Adrenal gland (tissue), 5 donors: Measurements from ENCODE around the gene CIBAR2.

Experiments
- POLR2A ChIP-seq, 2 donors: fragments of 450-650 bp; IDR thresholded peaks; one replicate each; pipeline ENCODE4 v1.6.1; 2017; ENCODE audit warnings: antibody characterized with exemption in 2 of 2, mild to moderate bottlenecking in 2 of 2, moderate library complexity in 1 of 2
- TF ChIP-seq, protein P1 (sequence below), 6 experiments: fragments of 450-650 bp in 4 of 6; fragments of 200-600 bp in 2 of 6; sonication (generic) in 1 of 6; IDR thresholded peaks; 1 replicate in 5 of 6; 2 replicates in 1 of 6; pipeline versions ENCODE4 v1.5.1 to v1.8.0; 2016 to 2021; ENCODE audit warnings: antibody characterized with exemption in 6 of 6, mild to moderate bottlenecking in 2 of 6, moderate library complexity in 1 of 6
- donor health status: DM: no; HTN: no; CAD: no.

DNA sequence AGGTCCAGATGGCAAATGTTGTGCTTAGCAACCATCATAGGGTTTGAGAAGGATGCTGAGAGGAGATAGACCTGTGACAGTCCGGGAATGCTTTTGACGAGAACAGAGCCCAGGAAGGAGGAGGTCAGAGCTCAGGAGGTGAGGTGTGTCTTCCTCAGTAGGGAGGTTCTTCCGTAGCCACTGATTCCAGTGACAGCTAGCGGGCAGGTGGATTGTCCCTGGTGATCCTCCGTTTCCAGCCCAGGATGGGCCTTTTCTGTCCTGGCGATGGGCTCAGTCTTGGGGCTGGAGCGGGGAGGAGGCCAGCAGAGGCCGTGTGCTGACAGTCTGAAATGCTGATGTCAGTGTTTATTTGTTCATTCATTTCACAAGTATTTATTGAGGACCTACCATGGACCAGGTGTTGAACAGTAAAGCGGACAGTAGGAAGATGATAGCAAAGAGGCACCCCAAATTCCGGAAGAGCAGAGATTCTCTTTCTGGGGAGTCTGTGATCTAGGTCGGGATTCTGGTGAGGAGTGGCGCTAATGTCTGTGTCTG, 45.9 kb downstream of the CIBAR2 start:
- TF ChIP-seq, protein P1, sequence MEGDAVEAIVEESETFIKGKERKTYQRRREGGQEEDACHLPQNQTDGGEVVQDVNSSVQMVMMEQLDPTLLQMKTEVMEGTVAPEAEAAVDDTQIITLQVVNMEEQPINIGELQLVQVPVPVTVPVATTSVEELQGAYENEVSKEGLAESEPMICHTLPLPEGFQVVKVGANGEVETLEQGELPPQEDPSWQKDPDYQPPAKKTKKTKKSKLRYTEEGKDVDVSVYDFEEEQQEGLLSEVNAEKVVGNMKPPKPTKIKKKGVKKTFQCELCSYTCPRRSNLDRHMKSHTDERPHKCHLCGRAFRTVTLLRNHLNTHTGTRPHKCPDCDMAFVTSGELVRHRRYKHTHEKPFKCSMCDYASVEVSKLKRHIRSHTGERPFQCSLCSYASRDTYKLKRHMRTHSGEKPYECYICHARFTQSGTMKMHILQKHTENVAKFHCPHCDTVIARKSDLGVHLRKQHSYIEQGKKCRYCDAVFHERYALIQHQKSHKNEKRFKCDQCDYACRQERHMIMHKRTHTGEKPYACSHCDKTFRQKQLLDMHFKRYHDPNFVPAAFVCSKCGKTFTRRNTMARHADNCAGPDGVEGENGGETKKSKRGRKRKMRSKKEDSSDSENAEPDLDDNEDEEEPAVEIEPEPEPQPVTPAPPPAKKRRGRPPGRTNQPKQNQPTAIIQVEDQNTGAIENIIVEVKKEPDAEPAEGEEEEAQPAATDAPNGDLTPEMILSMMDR (IDR thresholded peaks at IDR 0.05), result no peak
- TF ChIP-seq POLR2A (IDR thresholded peaks at IDR 0.05), result no peak
